GM19035 (cell line): Measurements from ENCODE around the gene CD28.
"Not testable (repeated sequence)": the region's sequence is repeated elsewhere in the genome, so short reads cannot be mapped to it uniquely, and the experiment has no call there.

Experiments
- ATAC-seq: cut with Tn5 transposase; IDR thresholded peaks from one replicate; pipeline ENCODE4 v1.9.1; 2021; ENCODE audit not compliant: unreplicated experiment

CD28 gene

GRCh38 chr2:203743441-203743981 lies 37.1 kb downstream of the CD28 start:
- no peak for ATAC-seq

GRCh38 chr2:203744091-203744490 lies 37.7 kb downstream of the CD28 start:
- no peak for ATAC-seq

GRCh38 chr2:203745267-203745666 lies 38.8 kb downstream of the CD28 start:
- no peak for ATAC-seq

GRCh38 chr2:203748331-203749126 lies 42.1 kb downstream of the CD28 start:
- ATAC-seq: no peak

GRCh38 chr2:203750346-203751068 lies 44.1 kb downstream of the CD28 start:
- no peak for ATAC-seq

GRCh38 chr2:203751685-203752271 lies 45.3 kb downstream of the CD28 start:
- no peak for ATAC-seq

- no peak for ATAC-seq
Observed at GRCh38 chr2:203756161-203756560, 49.7 kb downstream of the CD28 start.

- ATAC-seq: no peak
Observed at GRCh38 chr2:203758841-203759689, 52.6 kb downstream of the CD28 start.

- ATAC-seq: no peak
Observed at GRCh38 chr2:203759690-203760365, 53.4 kb downstream of the CD28 start.

GRCh38 chr2:203761121-203761520 lies 54.7 kb downstream of the CD28 start:
- no peak for ATAC-seq

- ATAC-seq: no peak
Observed at GRCh38 chr2:203763241-203763937, 57.0 kb downstream of the CD28 start.

GRCh38 chr2:203763938-203764664 lies 57.7 kb downstream of the CD28 start:
- ATAC-seq: peak; percentile 77

- ATAC-seq: no peak
Observed at GRCh38 chr2:203772456-203773165, 66.2 kb downstream of the CD28 start.

GRCh38 chr2:203774760-203775159 lies 68.3 kb downstream of the CD28 start:
- no peak for ATAC-seq

- no peak for ATAC-seq
Observed at GRCh38 chr2:203775684-203776083, 69.2 kb downstream of the CD28 start.

GRCh38 chr2:203777030-203777429 lies 70.6 kb downstream of the CD28 start:
- no peak for ATAC-seq

- not testable (repeated sequence) for ATAC-seq
Observed at GRCh38 chr2:203779477-203780073, 73.1 kb downstream of the CD28 start.

GRCh38 chr2:203780231-203780630 lies 73.8 kb downstream of the CD28 start:
- no peak for ATAC-seq
